Liver (tissue), 3 donors: Measurements from ENCODE around the gene NSD1.

Source experiments
- FOXA1 ChIP-seq: IDR thresholded peaks from 2 replicates; pipeline ENCODE4 v1.6.1; 2016; ENCODE audit warnings: antibody characterized with exemption
- GABPA ChIP-seq, 2 donors: IDR thresholded peaks in 1 of 2; conservative IDR thresholded peaks in 1 of 2; 2 replicates each; pipeline ENCODE4 v1.6.1; 2016; ENCODE audit warnings: antibody characterized with exemption in 2 of 2, mild to moderate bottlenecking in 1 of 2, moderate library complexity in 1 of 2
- MAX ChIP-seq: IDR thresholded peaks from 2 replicates; pipeline ENCODE4 v1.6.1; 2016; ENCODE audit warnings: antibody characterized with exemption
- NR2F2 ChIP-seq: IDR thresholded peaks from 2 replicates; pipeline ENCODE4 v1.6.1; 2016; ENCODE audit warnings: antibody characterized with exemption
- REST ChIP-seq: IDR thresholded peaks from 2 replicates; pipeline ENCODE4 v1.6.1; 2016; ENCODE audit warnings: antibody characterized with exemption, mild to moderate bottlenecking
- RXRA ChIP-seq, 2 donors: IDR thresholded peaks; 2 replicates each; pipeline ENCODE4 v1.6.1; 2017 to 2018; ENCODE audit warnings: antibody characterized with exemption in 2 of 2, mild to moderate bottlenecking in 1 of 2
- TAF1 ChIP-seq: conservative IDR thresholded peaks from 2 replicates; pipeline ENCODE4 v1.6.1; 2016; ENCODE audit warnings: antibody characterized with exemption, mild to moderate bottlenecking
- YY1 ChIP-seq: IDR thresholded peaks from 2 replicates; pipeline ENCODE4 v1.6.1; 2016; ENCODE audit warnings: antibody characterized with exemption, mild to moderate bottlenecking
- ZBTB33 ChIP-seq: IDR thresholded peaks from 2 replicates; pipeline ENCODE4 v1.6.1; 2016; ENCODE audit warnings: antibody characterized with exemption
- TF ChIP-seq, protein P1 (sequence below): fragments of 150-350 bp; IDR thresholded peaks from 2 replicates; pipeline ENCODE4 v1.5.1; 2017; ENCODE audit warnings: improper control_type of control experiment, low read depth, low read length; ENCODE audit not compliant: missing input control
- TF ChIP-seq, protein P2 (sequence below): IDR thresholded peaks from 2 replicates; pipeline ENCODE4 v1.6.1; 2016; ENCODE audit warnings: antibody characterized with exemption
- donor health status: healthy.
- donor health status: healthy.

DNA sequence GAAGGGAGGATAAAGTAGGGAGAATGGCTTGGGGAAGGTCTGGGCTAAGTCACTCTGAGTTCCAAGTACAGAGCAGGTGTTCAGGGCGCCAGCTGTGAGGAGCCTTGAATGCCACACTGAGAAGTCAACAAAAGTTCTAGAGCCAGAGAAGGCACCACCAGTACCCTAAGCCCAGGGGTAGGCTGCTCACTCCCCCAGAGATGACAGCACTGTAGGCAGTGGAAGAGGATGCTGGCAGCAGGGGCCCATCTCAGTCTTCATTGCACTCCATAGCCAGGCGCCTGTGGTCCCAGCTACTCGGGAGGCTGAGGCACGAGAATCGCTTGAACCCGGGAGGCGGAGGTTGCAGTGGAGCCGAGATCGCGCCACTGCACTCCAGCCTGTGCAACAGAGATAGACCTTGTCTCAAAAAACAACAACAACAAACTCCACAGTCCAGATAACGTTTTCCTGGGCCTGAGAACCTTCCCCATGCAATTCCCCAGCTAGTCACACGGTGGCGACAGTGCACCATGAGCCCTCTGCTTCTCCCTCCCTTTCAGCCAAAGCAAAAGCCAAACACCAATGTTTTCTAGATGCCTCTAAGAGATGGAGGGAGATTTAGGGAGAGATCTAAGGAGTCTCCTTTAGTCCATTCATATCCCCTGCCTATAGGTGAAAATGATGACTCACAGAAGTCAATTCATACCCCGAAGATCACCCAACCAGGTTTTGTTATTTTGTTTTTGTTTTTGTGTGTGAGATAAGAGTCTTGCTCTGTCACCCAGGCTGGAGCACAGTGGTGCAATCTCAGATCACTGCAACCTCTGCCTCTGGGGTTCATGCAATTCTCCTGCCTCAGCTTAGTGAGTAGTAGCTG lies 19.8 kb upstream of the NSD1 start:
- TF ChIP-seq MAX (no peak), YY1 (peak; percentile 38), GABPA (IDR thresholded peaks at IDR 0.05 in 1 of 2, conservative IDR thresholded peaks at IDR 0.05 in 1 of 2) (no peak), ZBTB33 (no peak), TAF1 (no peak), NR2F2 (no peak), REST (no peak), RXRA (IDR thresholded peaks at IDR 0.05) (no peak), FOXA1 (no peak)
- TF ChIP-seq, protein P1, sequence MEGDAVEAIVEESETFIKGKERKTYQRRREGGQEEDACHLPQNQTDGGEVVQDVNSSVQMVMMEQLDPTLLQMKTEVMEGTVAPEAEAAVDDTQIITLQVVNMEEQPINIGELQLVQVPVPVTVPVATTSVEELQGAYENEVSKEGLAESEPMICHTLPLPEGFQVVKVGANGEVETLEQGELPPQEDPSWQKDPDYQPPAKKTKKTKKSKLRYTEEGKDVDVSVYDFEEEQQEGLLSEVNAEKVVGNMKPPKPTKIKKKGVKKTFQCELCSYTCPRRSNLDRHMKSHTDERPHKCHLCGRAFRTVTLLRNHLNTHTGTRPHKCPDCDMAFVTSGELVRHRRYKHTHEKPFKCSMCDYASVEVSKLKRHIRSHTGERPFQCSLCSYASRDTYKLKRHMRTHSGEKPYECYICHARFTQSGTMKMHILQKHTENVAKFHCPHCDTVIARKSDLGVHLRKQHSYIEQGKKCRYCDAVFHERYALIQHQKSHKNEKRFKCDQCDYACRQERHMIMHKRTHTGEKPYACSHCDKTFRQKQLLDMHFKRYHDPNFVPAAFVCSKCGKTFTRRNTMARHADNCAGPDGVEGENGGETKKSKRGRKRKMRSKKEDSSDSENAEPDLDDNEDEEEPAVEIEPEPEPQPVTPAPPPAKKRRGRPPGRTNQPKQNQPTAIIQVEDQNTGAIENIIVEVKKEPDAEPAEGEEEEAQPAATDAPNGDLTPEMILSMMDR, result peak; percentile 99
- TF ChIP-seq, protein P2, sequence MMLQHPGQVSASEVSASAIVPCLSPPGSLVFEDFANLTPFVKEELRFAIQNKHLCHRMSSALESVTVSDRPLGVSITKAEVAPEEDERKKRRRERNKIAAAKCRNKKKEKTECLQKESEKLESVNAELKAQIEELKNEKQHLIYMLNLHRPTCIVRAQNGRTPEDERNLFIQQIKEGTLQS, result no peak
